HepG2 (cell line): ENCODE results near the gene SEC14L6. TPM values are rescaled to one million over a fixed set of nuclear protein-coding genes. Genes with fewer than 3 reads are reported as not detected.
A peak's percentile ranks its signal among the peaks of the same experiment; 100 is the strongest.

Experiments used
- ATAC-seq: fragments of 200-7000 bp; cut with Tn5 transposase; 3 replicates; pipeline ENCODE4 v1.9.1; 2020; ENCODE audit warnings: mild to moderate bottlenecking, moderate library complexity
- BruUV-seq: library from RNA; stranded (reverse); fragments of 400-500 nt; replicated peaks from 2 replicates; lab custom pipeline; 2021; lab: Mats Ljungman, UMichigan
- CTCF ChIA-PET: fragments of 300-600 bp; formaldehyde crosslinking; extraction: SDS; loops from one replicate; lab custom pipeline; 2021; ENCODE audit warnings: low total read pairs, inconsistent platforms, low intra/inter-chr PET ratio; lab: Yijun Ruan, JAX
- POLR2A ChIA-PET: fragments of 350-600 bp; sonication (Branson Sonifier 250); formaldehyde crosslinking; loops from one replicate; lab custom pipeline; 2020; ENCODE audit warnings: antibody characterized with exemption, inconsistent platforms; lab: Yijun Ruan, JAX
- DNase-seq: peaks from one replicate; pipeline ENCODE4 v3.0.0-alpha.2; 2015; ENCODE audit warnings: low spot score
- FAIRE-seq: peaks from 3 replicates; lab custom pipeline; 2011; peaks lifted over from hg19 to GRCh38; lab: Jason Lieb, UNC
- H2AFZ ChIP-seq: one replicate; pipeline ENCODE4 v1.6.1; 2011; ENCODE audit warnings: low read length, inconsistent platforms
- H3K27ac ChIP-seq: fragments of 300-600 bp; 3 replicates; pipeline ENCODE4 v1.8.0; 2011; ENCODE audit warnings: mixed run types, mild to moderate bottlenecking, mixed read lengths, low read length, inconsistent platforms; ENCODE audit not compliant: insufficient read depth; ENCODE audit errors: extremely low read length
- H3K27me3 ChIP-seq, 2 experiments: fragments of 200-600 bp in 1 of 2; 2 replicates in 1 of 2; 3 replicates in 1 of 2; pipeline versions ENCODE4 v1.6.0 to v1.8.0; 2011; ENCODE audit warnings: low read length in 2 of 2, mild to moderate bottlenecking in 2 of 2, moderate library complexity in 2 of 2, inconsistent platforms in 1 of 2; ENCODE audit not compliant: insufficient read depth in 2 of 2, control insufficient read depth in 1 of 2
- H3K36me3 ChIP-seq, 2 experiments: fragments of 200-600 bp in 1 of 2; replicated peaks in 1 of 2; 2 replicates in 1 of 2; 3 replicates in 1 of 2; pipeline versions ENCODE4 v1.5.1 to v1.8.0; 2011; ENCODE audit warnings: low read length in 2 of 2, inconsistent platforms in 1 of 2; ENCODE audit not compliant: insufficient read depth in 2 of 2, control insufficient read depth in 1 of 2
- H3K4me1 ChIP-seq: 2 replicates; pipeline ENCODE4 v1.5.1; 2012; ENCODE audit warnings: low read length, inconsistent platforms; ENCODE audit not compliant: insufficient read depth
- H3K4me2 ChIP-seq: 2 replicates; pipeline ENCODE4 v1.6.0; 2011; ENCODE audit warnings: low read depth, low read length, inconsistent platforms
- H3K4me3 ChIP-seq, 3 experiments: fragments of 200-600 bp in 1 of 3; sonication (generic), shearing (Covaris generic) in 1 of 3; replicated peaks in 1 of 3; 2 replicates each; pipeline ENCODE4 v1.5.1; 2011 to 2016; ENCODE audit warnings: low read length in 3 of 3, inconsistent platforms in 2 of 3, low read depth in 2 of 3, mild to moderate bottlenecking in 2 of 3, control low read depth in 1 of 3, mixed read lengths in 1 of 3; ENCODE audit not compliant: insufficient read depth in 1 of 3
- H3K79me2 ChIP-seq: one replicate; pipeline ENCODE4 v1.6.1; 2011; ENCODE audit warnings: low read length, inconsistent platforms; ENCODE audit not compliant: insufficient read depth
- H3K9ac ChIP-seq: 2 replicates; pipeline ENCODE4 v1.6.0; 2011; ENCODE audit warnings: mild to moderate bottlenecking, low read depth, low read length, inconsistent platforms; ENCODE audit not compliant: insufficient read depth
- H3K9me3 ChIP-seq: 2 replicates; pipeline ENCODE4 v1.5.1; 2012; ENCODE audit warnings: mild to moderate bottlenecking, low read length
- H4K20me1 ChIP-seq: 2 replicates; pipeline ENCODE4 v1.6.0; 2011; ENCODE audit warnings: inconsistent platforms, mild to moderate bottlenecking, low read length, moderate library complexity; ENCODE audit not compliant: insufficient read depth
- FIP1L1 ChIP-seq: fragments of 200-400 bp; formaldehyde crosslinking; IDR thresholded peaks from 2 replicates; pipeline ENCODE4 v1.6.1; 2018; ENCODE audit warnings: low read depth, mild to moderate bottlenecking, low read length, moderate library complexity, borderline replicate concordance; ENCODE audit not compliant: insufficient read depth
- FOSL1 ChIP-seq: sonication (generic); formaldehyde crosslinking; IDR thresholded peaks from 2 replicates; pipeline ENCODE4 v1.9.0; 2021; ENCODE audit warnings: missing genetic modification reagents, borderline replicate concordance
- KDM5A ChIP-seq: fragments of 200-600 bp; sonication (generic); IDR thresholded peaks from 2 replicates; pipeline ENCODE4 v1.7.0; 2018; ENCODE audit warnings: antibody characterized with exemption, mild to moderate bottlenecking, low read length, borderline replicate concordance
- PLRG1 ChIP-seq: fragments of 450-650 bp; conservative IDR thresholded peaks from 2 replicates; pipeline ENCODE4 v1.6.1; 2016
- SP140L ChIP-seq: sonication (generic); formaldehyde crosslinking; IDR thresholded peaks from 2 replicates; pipeline ENCODE4 v1.4.0; 2020; ENCODE audit warnings: missing genetic modification reagents, borderline replicate concordance
- THAP8 ChIP-seq: sonication (generic); formaldehyde crosslinking; IDR thresholded peaks from 2 replicates; pipeline ENCODE4 v1.5.1; 2020; ENCODE audit warnings: missing genetic modification reagents, mild to moderate bottlenecking, borderline replicate concordance
- ZNF576 ChIP-seq: sonication (generic); formaldehyde crosslinking; IDR thresholded peaks from 2 replicates; pipeline ENCODE4 v1.4.0; 2020; ENCODE audit warnings: mild to moderate bottlenecking, missing genetic modification reagents
- ZNF782 ChIP-seq: sonication (generic); formaldehyde crosslinking; IDR thresholded peaks from 2 replicates; pipeline ENCODE4 v1.4.0; 2020; ENCODE audit warnings: missing genetic modification reagents, mild to moderate bottlenecking, borderline replicate concordance
- WGBS: methylation state at CpG from one replicate; pipeline ENCODE4 v1.1.6; 2017; ENCODE audit warnings: low lambda C conversion rate; 5-methylcytosine and 5-hydroxymethylcytosine counted together
- in situ Hi-C: cut with HindIII; loops from 2 replicates; pipeline ENCODE4 v1.10.0; 2017; ENCODE audit warnings: low pct_unique_long_range_greater_than_20kb; ENCODE audit not compliant: extremely low pct_ligation_motif_present
- intact Hi-C: fragments of 100-400 bp; cut with micrococcal nuclease; formaldehyde crosslinking; loops from one replicate; pipeline ENCODE4 v1.10.0; 2022; ENCODE audit not compliant: unreplicated experiment
- polyA plus RNA-seq, 8 experiments: library from polyadenylated mRNA; depleted of rRNA in 3 of 8; stranded (reverse) in 7 of 8; unstranded in 1 of 8; fragments of >200 nt; fragmentation: Illumina TruSeq in 4 of 8; extraction: Trizol in 4 of 8; gene quantifications; 2 replicates each; pipeline versions ENCODE4 v1.2.1 to v1.2.3, GENCODE V29; 2011 to 2016; ENCODE audit warnings: low read depth in 4 of 8, missing spikeins in 1 of 8, mixed read lengths in 1 of 8; ENCODE audit not compliant: insufficient read depth in 1 of 8
- total RNA-seq, 5 experiments: library from RNA; depleted of rRNA; stranded (reverse); fragments of >200 nt; fragmentation: Illumina TruSeq; extraction: Trizol; gene quantifications; 2 replicates each; pipeline ENCODE4 v1.2.3, GENCODE V29; 2016; ENCODE audit warnings: low read depth in 1 of 5
- TF ChIP-seq, protein P1 (sequence below): sonication (generic); formaldehyde crosslinking; IDR thresholded peaks from 2 replicates; pipeline ENCODE4 v1.5.0; 2020; ENCODE audit warnings: missing genetic modification reagents

SEC14L6 gene
- total and polyA plus RNA-seq, 2 of the 13 experiments (the other 11 are each of a cell fraction or from before 2014, with no cell fraction given) = 0.09 to 9.3 TPM

- FAIRE-seq (no peak), DNase-seq (no peak), ATAC-seq (no peak)
- in situ Hi-C loops (no loop called here), intact Hi-C loops (no loop called here)
- WGBS = 91% methylated on average over 9 of the region's 12 CpGs
- CTCF ChIA-PET = no interaction called here
- Histone ChIP-seq H3K79me2 (no peaks in the 10 kb centered on the region), H3K27ac (no peak overlapping the region), H3K4me1 (peaks cover 56% of the 10 kb centered on the region), H3K9ac (no peak overlapping the region), H3K36me3 (no peaks in the 10 kb centered on the region), H3K4me3 (no peak overlapping the region), H3K27me3 (no peaks in the 10 kb centered on the region), H4K20me1 (no peaks in the 10 kb centered on the region), H2AFZ (no peak overlapping the region), H3K4me2 (no peak overlapping the region), H3K9me3 (no peaks in the 10 kb centered on the region)
- TF ChIP-seq KDM5A (0 out of 2 replicates have a peak, but pooled peaks have one; percentile 10), PLRG1 (no peak), FIP1L1 (no peak), SP140L (CRISPR knock-in tag) (no peak), ZNF576 (CRISPR knock-in tag) (no peak), FOSL1 (CRISPR knock-in tag) (no peak), ZNF782 (CRISPR knock-in tag) (no peak), THAP8 (no peak)
- TF ChIP-seq, protein P1, sequence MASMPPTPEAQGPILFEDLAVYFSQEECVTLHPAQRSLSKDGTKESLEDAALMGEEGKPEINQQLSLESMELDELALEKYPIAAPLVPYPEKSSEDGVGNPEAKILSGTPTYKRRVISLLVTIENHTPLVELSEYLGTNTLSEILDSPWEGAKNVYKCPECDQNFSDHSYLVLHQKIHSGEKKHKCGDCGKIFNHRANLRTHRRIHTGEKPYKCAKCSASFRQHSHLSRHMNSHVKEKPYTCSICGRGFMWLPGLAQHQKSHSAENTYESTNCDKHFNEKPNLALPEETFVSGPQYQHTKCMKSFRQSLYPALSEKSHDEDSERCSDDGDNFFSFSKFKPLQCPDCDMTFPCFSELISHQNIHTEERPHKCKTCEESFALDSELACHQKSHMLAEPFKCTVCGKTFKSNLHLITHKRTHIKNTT = no peak
- POLR2A ChIA-PET = no interaction called here
- BruUV-seq = no TSS peak
Observed at GRCh38 chr22:30503551-30503950, 43.0 kb downstream of the SEC14L6 start.
